Peyer's patch (tissue), 4 donors: ENCODE measurements around the gene ASB13. TPM values are rescaled to one million over a fixed set of nuclear protein-coding genes. Genes with fewer than 3 reads are reported as not detected.

Experiments used
- DNase-seq, 3 donors: peaks; one replicate each; pipeline ENCODE4 v3.0.0-alpha.2; 2017 to 2019
- H3K27ac ChIP-seq, 4 donors: fragments of 200-600 bp; sonication (generic); one replicate each; pipeline ENCODE4 v1.5.1; 2016 to 2019
- H3K27me3 ChIP-seq, 2 donors: fragments of 200-600 bp; sonication (generic); one replicate each; pipeline ENCODE4 v1.5.1; 2019
- H3K36me3 ChIP-seq, 3 donors: fragments of 200-600 bp; sonication (generic); one replicate each; pipeline ENCODE4 v1.5.1; 2016 to 2019
- H3K4me1 ChIP-seq, 4 donors: fragments of 200-600 bp; sonication (generic); one replicate each; pipeline ENCODE4 v1.5.1; 2016 to 2019
- H3K4me3 ChIP-seq, 4 donors: fragments of 200-600 bp; sonication (generic); 1 replicate in 3 of 4; 2 replicates in 1 of 4; pipeline ENCODE4 v1.5.1; 2016 to 2019; ENCODE audit warnings: mild to moderate bottlenecking in 1 of 4
- H3K9me3 ChIP-seq, 4 donors: fragments of 200-600 bp; sonication (generic); one replicate each; pipeline ENCODE4 v1.5.1; 2016 to 2019; ENCODE audit warnings: mild to moderate bottlenecking in 1 of 4
- POLR2A ChIP-seq, 2 donors: fragments of 450-650 bp; IDR thresholded peaks; one replicate each; pipeline ENCODE4 v1.5.1; 2017; ENCODE audit warnings: antibody characterized with exemption in 2 of 2, mild to moderate bottlenecking in 2 of 2, moderate library complexity in 2 of 2
- total RNA-seq, 4 donors: library from RNA; depleted of rRNA; stranded (reverse); fragments of >200 nt; gene quantifications; one replicate each; pipeline ENCODE4 v1.1.0, GENCODE V29; 2016
- TF ChIP-seq, protein P1 (sequence below), 6 experiments: fragments of 450-650 bp in 4 of 6; fragments of 200-600 bp in 2 of 6; sonication (generic) in 1 of 6; IDR thresholded peaks; one replicate each; pipeline ENCODE4 v1.5.1; 2017 to 2019; ENCODE audit warnings: antibody characterized with exemption in 6 of 6, mild to moderate bottlenecking in 3 of 6, moderate library complexity in 1 of 6

The ASB13 gene
- total RNA-seq, 4 donors from 2014 or later, result 28.1 to 80.9 (median 61.2) TPM

DNA sequence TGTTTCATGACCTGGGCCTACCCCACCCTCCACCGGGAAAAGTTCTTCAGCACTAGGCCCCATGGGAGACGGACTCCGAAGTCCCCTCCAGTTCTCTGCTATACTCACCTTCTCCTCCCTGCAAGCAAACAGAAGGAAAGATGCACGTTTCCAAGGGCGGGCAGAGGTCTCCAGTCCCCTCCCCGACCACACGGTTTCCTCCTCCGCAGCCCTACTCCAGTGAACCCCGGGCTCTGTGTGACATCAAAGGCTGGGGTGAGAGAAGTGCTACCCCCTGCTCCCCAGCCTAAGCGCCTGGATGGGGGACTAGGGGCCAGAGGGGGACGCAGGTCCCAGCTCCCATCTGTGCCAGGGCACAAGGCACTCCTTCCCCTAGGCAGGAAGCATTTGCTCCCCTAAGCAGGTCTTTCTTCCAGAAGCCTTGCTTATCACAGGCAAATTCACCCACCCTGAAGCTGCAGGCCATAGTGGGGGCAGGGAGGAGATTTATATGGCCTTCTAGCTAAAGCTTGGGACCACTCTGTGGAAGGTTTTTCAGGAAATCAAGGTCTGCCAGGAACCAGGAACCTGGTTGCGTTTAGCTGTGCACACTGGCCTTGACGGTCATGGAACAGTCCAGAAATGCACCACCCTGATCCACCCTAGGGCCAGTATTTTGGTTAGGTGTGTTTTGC, 52.8 kb downstream of the ASB13 start:
- H3K36me3 ChIP-seq, result no peaks in the 10 kb centered on the region
- H3K27ac ChIP-seq, result no peak overlapping the region
- H3K4me1 ChIP-seq, result peaks cover 0 to 15% (median 1%) of the 10 kb centered on the region in 4 donors
- no peaks in the 10 kb centered on the region for H3K9me3 ChIP-seq
- no peaks in the 10 kb centered on the region for H3K27me3 ChIP-seq
- TF ChIP-seq, protein P1, sequence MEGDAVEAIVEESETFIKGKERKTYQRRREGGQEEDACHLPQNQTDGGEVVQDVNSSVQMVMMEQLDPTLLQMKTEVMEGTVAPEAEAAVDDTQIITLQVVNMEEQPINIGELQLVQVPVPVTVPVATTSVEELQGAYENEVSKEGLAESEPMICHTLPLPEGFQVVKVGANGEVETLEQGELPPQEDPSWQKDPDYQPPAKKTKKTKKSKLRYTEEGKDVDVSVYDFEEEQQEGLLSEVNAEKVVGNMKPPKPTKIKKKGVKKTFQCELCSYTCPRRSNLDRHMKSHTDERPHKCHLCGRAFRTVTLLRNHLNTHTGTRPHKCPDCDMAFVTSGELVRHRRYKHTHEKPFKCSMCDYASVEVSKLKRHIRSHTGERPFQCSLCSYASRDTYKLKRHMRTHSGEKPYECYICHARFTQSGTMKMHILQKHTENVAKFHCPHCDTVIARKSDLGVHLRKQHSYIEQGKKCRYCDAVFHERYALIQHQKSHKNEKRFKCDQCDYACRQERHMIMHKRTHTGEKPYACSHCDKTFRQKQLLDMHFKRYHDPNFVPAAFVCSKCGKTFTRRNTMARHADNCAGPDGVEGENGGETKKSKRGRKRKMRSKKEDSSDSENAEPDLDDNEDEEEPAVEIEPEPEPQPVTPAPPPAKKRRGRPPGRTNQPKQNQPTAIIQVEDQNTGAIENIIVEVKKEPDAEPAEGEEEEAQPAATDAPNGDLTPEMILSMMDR (IDR thresholded peaks at IDR 0.05), result no peak
- TF ChIP-seq POLR2A (IDR thresholded peaks at IDR 0.05), result no peak
- H3K4me3 ChIP-seq, result no peak overlapping the region
- DNase-seq, result no peak

DNA sequence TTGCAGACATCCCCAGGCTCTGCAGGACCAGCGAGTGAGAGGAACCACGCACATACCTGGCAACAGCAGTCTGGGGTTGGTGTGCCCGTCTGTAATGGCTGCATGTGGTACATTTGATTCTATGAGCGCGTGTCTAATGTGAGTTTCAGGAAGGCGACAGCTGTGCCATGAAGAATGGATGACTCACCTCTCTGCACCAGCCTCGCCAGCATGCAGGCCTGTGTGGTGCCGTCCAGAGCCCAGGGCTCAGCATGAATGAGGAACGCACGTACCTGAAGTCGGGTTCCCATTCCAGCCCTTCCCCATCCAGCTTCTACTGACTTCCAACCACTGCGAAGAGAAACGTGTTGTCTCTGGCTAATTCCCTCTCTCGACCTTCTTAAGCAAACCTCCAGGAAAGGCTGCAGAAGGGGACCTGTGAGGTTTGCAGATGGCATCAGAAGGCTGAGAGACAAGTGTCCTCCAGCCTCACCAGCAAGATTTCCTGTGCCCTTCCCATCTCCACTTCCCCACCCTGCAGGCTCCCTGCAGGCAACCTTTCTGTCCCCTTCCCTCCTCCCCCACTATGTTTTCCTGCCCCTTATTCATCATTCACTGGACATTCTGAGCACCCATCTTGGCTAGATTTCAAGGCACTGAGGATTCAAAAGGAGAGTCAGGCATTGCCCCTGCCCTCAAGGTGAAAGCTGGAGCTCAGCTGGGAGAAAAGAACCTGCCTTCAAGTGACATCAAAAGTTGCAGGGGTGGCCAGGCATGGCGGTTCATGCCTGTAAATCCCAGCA, 54.3 kb downstream of the ASB13 start:
- TF ChIP-seq, protein P1 (IDR thresholded peaks at IDR 0.05), result no peak
- TF ChIP-seq POLR2A (IDR thresholded peaks at IDR 0.05), result no peak
- Histone ChIP-seq H3K27me3 (no peaks in the 10 kb centered on the region), H3K36me3 (no peaks in the 10 kb centered on the region), H3K9me3 (no peaks in the 10 kb centered on the region), H3K4me1 (peaks cover 0 to 13% (median 1%) of the 10 kb centered on the region in 4 donors), H3K27ac (no peak overlapping the region), H3K4me3 (no peak overlapping the region)
- no peak for DNase-seq

DNA sequence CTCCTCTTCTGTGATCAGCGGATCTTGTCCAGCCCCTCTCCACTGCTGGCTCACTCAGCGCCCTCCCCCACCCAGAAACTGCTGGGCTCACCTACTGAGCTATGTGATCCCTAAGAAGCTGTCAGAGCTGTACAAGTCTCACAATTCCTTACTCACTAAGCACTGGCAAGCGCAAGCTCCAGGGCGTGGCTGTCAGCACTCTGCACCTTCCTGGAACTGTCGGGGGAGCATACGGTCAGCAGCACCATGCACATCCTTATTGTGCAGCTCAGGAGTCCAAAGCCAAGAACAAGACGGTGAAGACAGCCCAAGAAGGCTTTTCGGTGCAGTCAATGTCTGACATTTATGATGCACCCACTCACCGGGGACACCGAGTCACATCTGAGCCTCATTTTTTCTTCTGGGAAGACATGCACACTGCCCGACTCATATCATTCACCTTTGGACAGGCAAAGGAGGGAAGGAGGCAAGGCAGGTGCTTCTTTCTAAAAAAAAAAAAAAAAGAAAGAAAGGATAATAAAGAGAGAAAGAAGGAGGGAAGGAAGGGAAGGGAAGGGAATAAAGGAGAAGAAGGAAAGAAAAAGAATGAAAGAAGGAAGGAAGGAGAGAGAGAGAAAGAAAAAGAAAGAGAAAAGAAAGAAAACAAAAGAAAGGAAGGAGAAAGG, 56.3 kb downstream of the ASB13 start:
- H3K36me3 ChIP-seq, result no peaks in the 10 kb centered on the region
- peaks cover 0 to 13% (median 1%) of the 10 kb centered on the region in 4 donors for H3K4me1 ChIP-seq
- H3K9me3 ChIP-seq, result no peaks in the 10 kb centered on the region
- H3K27me3 ChIP-seq, result no peaks in the 10 kb centered on the region
- peak overlapping the region in 2 of 4 donors; percentile 23 to 43 for H3K4me3 ChIP-seq
- peak overlapping the region in 3 of 4 donors; percentile 72 to 99 (median 95) for H3K27ac ChIP-seq
- TF ChIP-seq POLR2A (IDR thresholded peaks at IDR 0.05), result peak; percentile 54 to 79
- TF ChIP-seq, protein P1 (IDR thresholded peaks at IDR 0.05), result no peak
- DNase-seq, result peak in 2 of 3 donors; percentile 88 to 89

DNA sequence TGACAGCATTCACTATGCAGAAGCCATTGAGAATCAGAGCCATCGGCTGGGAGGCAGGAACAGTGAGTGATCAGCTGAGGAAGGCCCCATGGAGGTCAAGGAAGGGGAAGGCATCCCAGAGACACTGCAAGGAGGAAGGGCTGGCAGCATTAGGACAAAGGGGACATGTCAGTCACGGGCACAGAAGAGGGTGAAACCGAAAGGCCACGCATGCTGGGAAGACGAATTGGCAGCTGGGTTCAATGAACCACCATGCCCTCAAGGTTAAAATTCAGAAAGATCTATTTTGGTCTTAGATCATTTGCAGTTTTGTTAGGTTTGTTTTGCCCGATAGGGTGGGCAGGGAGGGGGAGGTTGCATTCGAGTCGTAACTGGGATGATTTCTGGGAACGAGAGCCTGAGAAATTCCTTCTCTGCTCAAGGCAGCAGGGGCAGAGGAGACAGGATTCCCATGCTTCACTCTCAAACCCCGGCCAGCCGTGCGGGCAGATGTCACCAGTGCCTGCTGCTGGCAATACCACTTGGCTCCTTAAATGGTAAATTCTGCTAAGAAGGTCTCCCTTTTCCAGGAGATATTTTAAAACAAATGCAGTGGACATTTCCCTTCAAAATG, 57.7 kb downstream of the ASB13 start:
- no peaks in the 10 kb centered on the region for H3K9me3 ChIP-seq
- no peaks in the 10 kb centered on the region for H3K27me3 ChIP-seq
- H3K27ac ChIP-seq, result peak overlapping the region in 3 of 4 donors; percentile 72 to 99 (median 95)
- no peak for TF ChIP-seq POLR2A (IDR thresholded peaks at IDR 0.05)
- TF ChIP-seq, protein P1 (IDR thresholded peaks at IDR 0.05), result no peak
- H3K4me3 ChIP-seq, result peak overlapping the region in 2 of 4 donors; percentile 23 to 43
- H3K4me1 ChIP-seq, result peaks cover 0 to 13% (median 1%) of the 10 kb centered on the region in 4 donors
- H3K36me3 ChIP-seq, result no peaks in the 10 kb centered on the region
- DNase-seq, result no peak

DNA sequence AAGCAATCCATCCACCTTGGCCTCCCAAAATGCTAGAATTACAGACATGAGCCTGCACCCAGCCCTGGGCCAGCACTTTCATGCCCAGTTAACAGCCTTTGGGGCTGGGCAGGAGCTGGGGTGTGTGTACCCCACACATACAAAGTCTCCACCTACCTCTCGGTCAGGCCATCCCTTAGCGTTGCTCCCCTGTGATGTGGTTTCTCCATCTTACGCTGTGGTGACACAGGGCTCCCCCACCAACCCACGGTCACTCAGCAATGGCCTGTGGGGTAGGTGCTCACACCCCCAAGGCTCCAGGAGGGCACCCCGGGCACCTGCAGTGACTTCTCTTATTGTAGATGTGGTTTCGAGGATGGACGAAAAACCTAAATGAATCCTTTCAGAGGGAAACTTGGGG, 58.8 kb downstream of the ASB13 start:
- Histone ChIP-seq H3K9me3 (peaks cover 0 to 6% (median 0%) of the 10 kb centered on the region in 4 donors), H3K27me3 (no peaks in the 10 kb centered on the region), H3K4me1 (peaks cover 0 to 13% (median 1%) of the 10 kb centered on the region in 4 donors), H3K36me3 (no peaks in the 10 kb centered on the region), H3K4me3 (no peak overlapping the region), H3K27ac (no peak overlapping the region)
- TF ChIP-seq, protein P1 (IDR thresholded peaks at IDR 0.05), result no peak
- TF ChIP-seq POLR2A (IDR thresholded peaks at IDR 0.05), result no peak
- no peak for DNase-seq
